Thoracic aorta (tissue), 2 donors: ENCODE data around the gene ABCG1. TPM values are rescaled to one million over a fixed set of nuclear protein-coding genes. Genes with fewer than 3 reads are reported as not detected.

Experiments used
- ATAC-seq: fragments of 150-250 bp; one replicate; pipeline ENCODE4 v1.8.0; 2017; ENCODE audit warnings: low read depth; ENCODE audit not compliant: insufficient number of reproducible peaks, low FRiP score
- DNase-seq: peaks from one replicate; pipeline ENCODE4 v3.0.0-alpha.2; 2020; ENCODE audit warnings: low spot score
- H3K27ac ChIP-seq, 2 donors: fragments of 200-600 bp; sonication (generic); 1 replicate in 1 of 2; 2 replicates in 1 of 2; pipeline ENCODE4 v1.5.1; 2016; ENCODE audit warnings: mild to moderate bottlenecking in 2 of 2, moderate library complexity in 2 of 2
- H3K27me3 ChIP-seq: fragments of 200-600 bp; sonication (generic); replicated peaks from 2 replicates; pipeline ENCODE4 v1.6.0; 2016; ENCODE audit warnings: mild to moderate bottlenecking; ENCODE audit not compliant: insufficient read depth
- H3K36me3 ChIP-seq: fragments of 200-600 bp; sonication (generic); one replicate; pipeline ENCODE4 v1.5.1; 2016
- H3K4me1 ChIP-seq, 2 donors: fragments of 200-600 bp; sonication (generic); 1 replicate in 1 of 2; 2 replicates in 1 of 2; pipeline versions ENCODE4 v1.5.1 to v1.6.0; 2016; ENCODE audit warnings: low read depth in 2 of 2, mild to moderate bottlenecking in 1 of 2; ENCODE audit not compliant: control insufficient read depth in 1 of 2
- H3K4me3 ChIP-seq: fragments of 200-600 bp; sonication (generic); 2 replicates; pipeline ENCODE4 v1.5.1; 2016; ENCODE audit warnings: mild to moderate bottlenecking
- H3K9me3 ChIP-seq: fragments of 200-600 bp; sonication (generic); 2 replicates; pipeline ENCODE4 v1.5.1; 2016
- CTCF ChIP-seq: fragments of 200-600 bp; sonication (generic); IDR thresholded peaks from one replicate; pipeline ENCODE4 v1.5.1; 2019; ENCODE audit warnings: antibody characterized with exemption
- total RNA-seq, 2 donors: library from RNA; depleted of rRNA; stranded (reverse); fragments of >200 nt; gene quantifications; one replicate each; pipeline versions ENCODE4 v1.1.0 to v1.2.3, GENCODE V29; 2016

ABCG1 gene
- total RNA-seq, 2 donors from 2014 or later, result 15.6 to 20.6 TPM

GRCh38 chr21:42321231-42321630 lies 102.3 kb downstream of the ABCG1 start:
- no peaks in the 10 kb centered on the region for H3K4me1 ChIP-seq
- no peak for ATAC-seq

GRCh38 chr21:42321845-42322244 lies 102.9 kb downstream of the ABCG1 start:
- H3K27me3 ChIP-seq, result no peaks in the 10 kb centered on the region
- DNase-seq (no peak), ATAC-seq (no peak)
- H3K36me3 ChIP-seq, result no peaks in the 10 kb centered on the region
- H3K4me1 ChIP-seq, result no peaks in the 10 kb centered on the region
- no peaks in the 10 kb centered on the region for H3K9me3 ChIP-seq
- no peak overlapping the region for H3K4me3 ChIP-seq
- TF ChIP-seq CTCF, result no peak
- H3K27ac ChIP-seq, result no peak overlapping the region

More at GRCh38 chr21:42321231-42321630, 102.3 kb downstream of the ABCG1 start:
- Histone ChIP-seq H3K27me3 (no peaks in the 10 kb centered on the region), H3K27ac (no peak overlapping the region), H3K9me3 (no peaks in the 10 kb centered on the region), H3K36me3 (no peaks in the 10 kb centered on the region), H3K4me3 (no peak overlapping the region)
- no peak for TF ChIP-seq CTCF
- DNase-seq, result no peak

GRCh38 chr21:42324896-42325295 lies 106.0 kb downstream of the ABCG1 start:
- no peak overlapping the region for H3K27ac ChIP-seq
- no peak for DNase-seq
- no peak overlapping the region for H3K4me3 ChIP-seq
- H3K36me3 ChIP-seq, result no peaks in the 10 kb centered on the region
- H3K9me3 ChIP-seq, result no peaks in the 10 kb centered on the region
- H3K4me1 ChIP-seq, result no peaks in the 10 kb centered on the region
- no peak for ATAC-seq
- H3K27me3 ChIP-seq, result no peaks in the 10 kb centered on the region
- TF ChIP-seq CTCF, result no peak

GRCh38 chr21:42330380-42331371 lies 111.7 kb downstream of the ABCG1 start:
- no peaks in the 10 kb centered on the region for H3K27me3 ChIP-seq
- ATAC-seq, result no peak
- DNase-seq, result no peak
- H3K9me3 ChIP-seq, result no peaks in the 10 kb centered on the region
- no peak for TF ChIP-seq CTCF
- H3K36me3 ChIP-seq, result no peaks in the 10 kb centered on the region
- H3K27ac ChIP-seq, result no peak overlapping the region
- H3K4me3 ChIP-seq, result no peak overlapping the region
- no peaks in the 10 kb centered on the region for H3K4me1 ChIP-seq

- no peak for TF ChIP-seq CTCF
- Histone ChIP-seq H3K27ac (no peak overlapping the region), H3K27me3 (no peaks in the 10 kb centered on the region), H3K4me3 (no peak overlapping the region), H3K9me3 (no peaks in the 10 kb centered on the region), H3K4me1 (no peaks in the 10 kb centered on the region), H3K36me3 (no peaks in the 10 kb centered on the region)
- ATAC-seq (no peak), DNase-seq (no peak)
Observed at GRCh38 chr21:42331660-42332059, 112.7 kb downstream of the ABCG1 start.
